Astrocyte (in vitro differentiated cells and primary cell): Measurements from ENCODE around the gene TPM3. TPM values are rescaled to one million over a fixed set of nuclear protein-coding genes. Genes with fewer than 3 reads are reported as not detected.
"Not testable (repeated sequence)": the region's sequence is repeated elsewhere in the genome, so short reads cannot be mapped to it uniquely, and the experiment has no call there.

Experiments
- DNase-seq: peaks from one replicate; pipeline ENCODE4 v3.0.0-alpha.2; 2010; ENCODE audit warnings: low read depth
- FAIRE-seq: peaks from 2 replicates; lab custom pipeline; 2011; peaks lifted over from hg19 to GRCh38; lab: Jason Lieb, UNC
- H2AFZ ChIP-seq: 2 replicates; pipeline ENCODE4 v1.6.0; 2012; ENCODE audit warnings: low read depth, low read length, inconsistent platforms
- H3K27ac ChIP-seq: 2 replicates; pipeline ENCODE4 v1.5.1; 2011; ENCODE audit warnings: low read depth, low read length, inconsistent platforms
- H3K27me3 ChIP-seq: 2 replicates; pipeline ENCODE4 v1.6.0; 2011; ENCODE audit warnings: low read length, inconsistent platforms; ENCODE audit not compliant: insufficient read depth
- H3K36me3 ChIP-seq: 2 replicates; pipeline ENCODE4 v1.5.1; 2011; ENCODE audit warnings: low read length, inconsistent platforms; ENCODE audit not compliant: insufficient read depth
- H3K4me1 ChIP-seq: 2 replicates; pipeline ENCODE4 v1.5.1; 2011; ENCODE audit warnings: low read length, inconsistent platforms; ENCODE audit not compliant: insufficient read depth
- H3K4me2 ChIP-seq: 2 replicates; pipeline ENCODE4 v1.6.0; 2012; ENCODE audit warnings: low read length, inconsistent platforms
- H3K4me3 ChIP-seq: 2 replicates; pipeline ENCODE4 v1.5.1; 2011; ENCODE audit warnings: low read depth, mild to moderate bottlenecking, low read length, inconsistent platforms; ENCODE audit not compliant: insufficient read depth
- H3K79me2 ChIP-seq: 2 replicates; pipeline ENCODE4 v1.6.0; 2012; ENCODE audit warnings: mild to moderate bottlenecking, low read length, inconsistent platforms; ENCODE audit not compliant: insufficient read depth
- H3K9ac ChIP-seq: 2 replicates; pipeline ENCODE4 v1.6.0; 2012; ENCODE audit warnings: mild to moderate bottlenecking, low read length, inconsistent platforms
- H3K9me3 ChIP-seq: 2 replicates; pipeline ENCODE4 v1.5.1; 2012; ENCODE audit warnings: low read depth, mild to moderate bottlenecking, low read length, inconsistent platforms; ENCODE audit not compliant: insufficient read depth
- H4K20me1 ChIP-seq: 2 replicates; pipeline ENCODE4 v1.6.0; 2012; ENCODE audit warnings: low read length, inconsistent platforms; ENCODE audit not compliant: insufficient read depth
- H3K27ac Mint-ChIP-seq: one replicate; pipeline ENCODE4 v1.8.0; 2021; ENCODE audit warnings: mild to moderate bottlenecking, mixed read lengths; ENCODE audit not compliant: unreplicated experiment
- H3K27me3 Mint-ChIP-seq: one replicate; pipeline ENCODE4 v1.8.0; 2021; ENCODE audit warnings: low read depth, mixed read lengths; ENCODE audit not compliant: unreplicated experiment
- H3K36me3 Mint-ChIP-seq: one replicate; pipeline ENCODE4 v1.8.0; 2021; ENCODE audit warnings: low read depth, mixed read lengths; ENCODE audit not compliant: unreplicated experiment
- H3K4me1 Mint-ChIP-seq: one replicate; pipeline ENCODE4 v1.8.0; 2021; ENCODE audit warnings: low read depth, mixed read lengths; ENCODE audit not compliant: unreplicated experiment
- H3K4me3 Mint-ChIP-seq: one replicate; pipeline ENCODE4 v1.8.0; 2021; ENCODE audit warnings: mild to moderate bottlenecking, moderate library complexity, mixed read lengths; ENCODE audit not compliant: unreplicated experiment
- H3K9me3 Mint-ChIP-seq: one replicate; pipeline ENCODE4 v1.8.0; 2021; ENCODE audit warnings: mild to moderate bottlenecking, mixed read lengths; ENCODE audit not compliant: unreplicated experiment
- CTCF ChIP-seq: IDR thresholded peaks from 2 replicates; pipeline ENCODE4 v1.5.1; 2011; ENCODE audit warnings: low read depth, mild to moderate bottlenecking, inconsistent platforms, low read length, moderate library complexity; ENCODE audit not compliant: insufficient read depth
- EZH2 ChIP-seq: IDR thresholded peaks from 2 replicates; pipeline ENCODE4 v1.6.1; 2012; ENCODE audit warnings: mild to moderate bottlenecking, low read length, inconsistent platforms; ENCODE audit not compliant: insufficient read depth
- total RNA-seq: library from RNA; stranded (reverse); gene quantifications from 2 replicates; pipeline ENCODE4 v1.2.1, GENCODE V29; 2021

Gene TPM3
- total RNA-seq, 1 donor from 2014 or later: 687 TPM

- TF ChIP-seq CTCF (no peak), EZH2 (no peak)
- Histone ChIP-seq H3K4me3 (no peak overlapping the region), H3K4me2 (peak overlapping the region; percentile 9), H4K20me1 (no peaks in the 10 kb centered on the region), H3K36me3 (no peaks in the 10 kb centered on the region), H3K4me1 (no peaks in the 10 kb centered on the region), H3K27me3 (no peaks in the 10 kb centered on the region), H3K27ac (no peak overlapping the region), H2AFZ (no peak overlapping the region), H3K9ac (no peak overlapping the region), H3K79me2 (no peaks in the 10 kb centered on the region), H3K9me3 (no peaks in the 10 kb centered on the region)
- FAIRE-seq (no peak), DNase-seq (peak; percentile 12)
- Mint-ChIP-seq H3K36me3 (no peaks in the 10 kb centered on the region), H3K4me3 (no peak overlapping the region), H3K9me3 (no peaks in the 10 kb centered on the region), H3K27me3 (no peaks in the 10 kb centered on the region), H3K27ac (no peak overlapping the region), H3K4me1 (peaks cover 11% of the 10 kb centered on the region)
Measured at GRCh38 chr1:154129391-154129970, 62.4 kb downstream of the TPM3 start.

- H3K4me3 Mint-ChIP-seq, H3K36me3 Mint-ChIP-seq, H3K36me3 ChIP-seq, H3K4me3 ChIP-seq, H3K27ac Mint-ChIP-seq, H3K4me1 ChIP-seq, H3K27ac ChIP-seq, H3K9me3 Mint-ChIP-seq, FAIRE-seq, H3K27me3 ChIP-seq, H3K79me2 ChIP-seq, H3K4me1 Mint-ChIP-seq, H4K20me1 ChIP-seq, H2AFZ ChIP-seq, H3K9me3 ChIP-seq, H3K9ac ChIP-seq, H3K27me3 Mint-ChIP-seq, DNase-seq, H3K4me2 ChIP-seq: not testable (repeated sequence)
Measured at GRCh38 chr1:154123205-154123604, 68.7 kb downstream of the TPM3 start.

GRCh38 chr1:154117642-154118041 is 74.3 kb downstream of the TPM3 start:
- H3K36me3 Mint-ChIP-seq: no peaks in the 10 kb centered on the region
- no peak for FAIRE-seq
- no peaks in the 10 kb centered on the region for H3K9me3 Mint-ChIP-seq
- peaks cover 3% of the 10 kb centered on the region for H3K27me3 Mint-ChIP-seq
- H2AFZ ChIP-seq: no peak overlapping the region
- no peak overlapping the region for H3K4me3 Mint-ChIP-seq
- DNase-seq: no peak
- no peak overlapping the region for H3K9ac ChIP-seq
- H3K27me3 ChIP-seq: no peaks in the 10 kb centered on the region
- H3K4me3 ChIP-seq: no peak overlapping the region
- no peaks in the 10 kb centered on the region for H3K36me3 ChIP-seq
- H3K9me3 ChIP-seq: no peaks in the 10 kb centered on the region
- H3K79me2 ChIP-seq: no peaks in the 10 kb centered on the region
- no peaks in the 10 kb centered on the region for H4K20me1 ChIP-seq
- no peak overlapping the region for H3K27ac ChIP-seq
- TF ChIP-seq CTCF (no peak), EZH2 (no peak)
- no peaks in the 10 kb centered on the region for H3K4me1 ChIP-seq
- H3K27ac Mint-ChIP-seq: no peak overlapping the region
- no peaks in the 10 kb centered on the region for H3K4me1 Mint-ChIP-seq
- no peak overlapping the region for H3K4me2 ChIP-seq
